Suppressor macrophage treated with lipopolysaccharide for 4 hours (primary cell): ENCODE data around the gene HMGB1.
A peak's percentile ranks its signal among the peaks of the same experiment; 100 is the strongest.

Experiments
- DNase-seq: peaks from one replicate; pipeline ENCODE4 v3.0.0-alpha.2; 2020

HMGB1 gene

GRCh38 chr13:30429235-30429634, 36.5 kb downstream of the HMGB1 start:
- DNase-seq = no peak

DNA sequence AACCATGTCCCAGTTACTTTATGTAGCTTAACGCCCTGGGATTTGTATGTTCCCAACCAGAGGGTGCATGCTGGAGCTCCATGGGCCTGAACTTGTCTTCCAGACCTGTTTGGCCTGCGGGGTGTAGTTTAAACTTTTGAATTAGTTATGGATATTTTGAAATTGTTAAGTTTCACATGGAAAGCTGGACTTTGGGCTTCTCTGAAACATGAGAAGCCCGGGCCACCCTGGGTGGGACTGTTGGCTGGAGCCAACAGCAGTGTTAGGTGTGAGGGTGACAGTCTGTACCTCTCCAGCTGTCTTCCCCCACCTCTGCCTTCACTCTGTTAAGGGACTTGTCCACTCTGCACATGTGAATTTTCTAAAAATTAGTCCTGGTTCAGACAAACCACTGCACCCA, 41.8 kb downstream of the HMGB1 start:
- no peak for DNase-seq

DNA sequence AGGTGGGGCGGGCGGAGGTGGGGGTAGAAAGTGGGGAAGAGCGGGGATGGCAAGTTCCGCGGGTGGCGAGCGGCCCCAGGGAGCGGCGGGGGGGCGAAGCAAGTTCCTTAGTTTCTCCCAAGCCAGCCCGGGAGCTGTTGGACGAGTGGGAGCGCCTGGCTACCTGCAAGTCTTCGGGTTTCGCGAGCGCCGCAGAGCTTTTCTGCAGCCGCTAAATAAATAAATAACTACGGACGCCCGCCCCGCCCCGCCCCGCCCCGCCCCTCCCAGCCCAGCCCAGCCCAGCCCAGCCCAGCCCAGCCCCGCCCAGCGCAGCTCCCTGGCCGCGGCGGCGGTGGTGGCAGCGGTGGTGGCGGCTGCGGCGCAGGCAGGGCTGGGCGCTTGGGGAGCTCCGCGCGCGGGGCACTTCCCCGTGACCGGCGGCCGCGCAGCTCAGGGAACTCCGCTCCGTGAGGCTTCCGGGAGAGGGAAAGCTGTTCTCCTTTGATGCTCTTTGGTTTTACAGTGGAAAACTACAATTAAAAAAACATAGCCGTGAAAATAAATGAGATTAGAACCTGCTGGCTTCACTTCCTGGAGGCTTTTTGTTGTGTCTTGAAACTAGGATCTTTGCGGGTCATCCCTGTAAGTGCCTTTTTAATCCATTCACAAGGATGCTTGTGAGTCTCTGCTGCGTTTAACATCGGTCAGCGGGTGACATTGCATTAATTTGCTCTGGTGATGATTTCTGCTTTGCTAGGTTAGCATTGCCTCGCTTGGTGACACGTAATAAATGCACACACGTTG, 43.5 kb downstream of the HMGB1 start, which contains the start of gene UBE2L5:
UBE2L5 (plus strand) TSS at position 440 of the 786 bp plus-strand sequence. CDS start 5,498 bp downstream, outside the sequence.
- peak; percentile 83 for DNase-seq

GRCh38 chr13:30421093-30422053, 44.4 kb downstream of the HMGB1 start:
- DNase-seq = peak; percentile 90

- DNase-seq = no peak
Measured at GRCh38 chr13:30418717-30419459, 46.8 kb downstream of the HMGB1 start.

DNA sequence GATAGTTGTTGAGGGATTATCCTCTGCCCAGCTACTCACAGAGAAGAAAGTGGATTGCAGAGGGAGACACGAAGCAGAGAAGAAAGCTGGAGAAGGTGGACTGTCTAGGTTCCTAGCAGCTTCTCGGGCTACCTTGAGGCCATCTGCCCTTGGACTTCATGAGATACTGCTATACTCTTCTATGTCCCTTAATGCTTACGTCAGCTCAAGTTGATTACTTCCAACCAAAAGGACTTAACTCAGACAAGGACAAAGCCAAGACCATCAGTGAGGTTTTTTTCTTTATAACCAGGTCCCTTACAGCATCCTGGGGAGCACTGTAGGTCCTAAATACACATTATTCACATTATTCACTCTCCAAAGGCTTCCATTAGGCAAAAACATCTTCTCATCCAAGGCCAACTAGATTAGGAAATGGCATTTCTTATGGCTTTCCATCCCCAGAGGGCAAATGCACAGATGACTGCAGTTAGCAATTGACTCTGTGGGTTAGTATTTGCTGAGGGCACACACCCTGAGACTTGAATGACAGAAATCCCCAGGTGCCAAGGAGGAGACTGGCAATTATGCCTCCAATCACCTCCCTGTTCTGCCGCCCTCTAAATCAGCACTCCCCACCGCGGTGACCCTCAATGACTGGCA, 47.5 kb downstream of the HMGB1 start:
- DNase-seq = no peak

DNA sequence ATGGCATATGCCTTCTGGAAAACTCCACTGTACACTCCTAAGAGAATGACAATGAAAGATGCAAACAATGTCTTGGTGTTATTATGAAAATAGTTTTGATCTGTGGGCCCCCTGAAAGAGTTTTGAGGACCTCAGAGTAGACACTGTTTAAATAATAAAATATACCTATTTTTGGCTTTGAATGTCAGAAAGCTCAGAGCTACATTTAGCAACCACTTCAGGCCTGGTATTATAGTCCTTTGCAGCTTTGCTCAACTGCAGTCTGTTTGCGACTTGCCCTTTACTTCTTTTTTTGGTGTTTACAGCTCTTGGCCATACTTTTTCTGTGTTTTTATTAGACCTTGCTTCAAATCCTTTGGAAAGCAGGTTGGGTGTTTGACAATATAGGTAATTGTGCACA, 49.3 kb downstream of the HMGB1 start:
- no peak for DNase-seq

DNA sequence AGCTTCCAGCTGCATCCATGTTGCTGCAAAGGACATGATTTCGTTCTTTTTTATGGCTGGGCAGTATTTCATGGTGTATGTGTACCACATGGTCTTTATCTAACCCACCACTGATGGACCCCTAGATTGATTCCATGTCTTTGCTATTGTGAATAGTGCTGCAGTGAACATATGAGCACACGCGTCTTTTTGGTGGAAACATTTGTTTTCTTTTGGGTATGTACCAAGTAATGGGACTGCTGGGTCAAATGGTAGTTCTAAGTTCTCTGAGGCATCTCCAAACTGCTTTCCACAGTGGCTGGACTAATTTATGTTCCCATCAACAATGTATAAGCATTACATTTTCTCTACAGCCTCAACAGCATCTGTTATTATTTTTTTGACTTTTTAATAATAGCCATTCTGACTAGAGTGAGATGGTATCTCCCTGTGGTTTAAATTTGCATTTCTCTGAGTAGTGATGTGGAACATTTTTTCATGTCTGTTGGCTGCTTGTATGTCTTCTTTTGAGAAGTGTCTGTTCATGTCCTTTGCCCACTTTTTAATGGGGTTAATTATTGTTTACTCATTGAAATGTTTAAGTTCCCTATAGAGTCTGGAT, 50.2 kb downstream of the HMGB1 start:
- no peak for DNase-seq

- no peak for DNase-seq
Measured at GRCh38 chr13:30413842-30414241, 51.9 kb downstream of the HMGB1 start.

GRCh38 chr13:30412346-30412745, 53.4 kb downstream of the HMGB1 start:
- DNase-seq = no peak

DNA sequence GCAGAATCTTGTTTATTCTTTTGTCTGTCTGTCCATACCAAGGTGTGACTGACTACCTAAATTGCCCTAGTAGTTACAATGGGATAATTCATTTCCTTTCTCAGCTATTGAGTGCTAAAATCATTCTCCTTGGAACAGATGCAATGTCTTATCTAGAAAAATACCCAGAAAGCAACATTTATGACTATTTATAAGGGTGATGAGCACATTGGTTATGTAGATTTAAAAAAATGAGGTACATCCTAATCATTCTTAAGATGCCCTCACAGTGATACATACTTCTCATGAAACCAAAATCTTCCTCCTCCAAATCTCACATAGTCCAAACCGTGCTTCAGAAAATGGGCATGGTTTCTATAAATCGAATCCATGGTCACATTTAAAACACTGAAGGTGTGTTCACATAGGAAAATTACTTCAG, 55.0 kb downstream of the HMGB1 start:
- DNase-seq = no peak

GRCh38 chr13:30409886-30410704, 55.6 kb downstream of the HMGB1 start:
- no peak for DNase-seq

GRCh38 chr13:30408319-30409101, 57.2 kb downstream of the HMGB1 start:
- peak; percentile 87 for DNase-seq

- no peak for DNase-seq
Measured at GRCh38 chr13:30406779-30407416, 58.8 kb downstream of the HMGB1 start.
